WI38 (cell line): Measurements from ENCODE around the gene PCBP3.

Experiments used
- H3K4me3 ChIP-seq: 2 replicates; pipeline ENCODE4 v1.5.1; 2011; ENCODE audit warnings: low read depth, mild to moderate bottlenecking, control low read depth, low read length
- CTCF ChIP-seq: IDR thresholded peaks from 2 replicates; pipeline ENCODE4 v1.5.1; 2012; ENCODE audit warnings: low read depth, mild to moderate bottlenecking, control low read depth, low read length

PCBP3 gene

DNA sequence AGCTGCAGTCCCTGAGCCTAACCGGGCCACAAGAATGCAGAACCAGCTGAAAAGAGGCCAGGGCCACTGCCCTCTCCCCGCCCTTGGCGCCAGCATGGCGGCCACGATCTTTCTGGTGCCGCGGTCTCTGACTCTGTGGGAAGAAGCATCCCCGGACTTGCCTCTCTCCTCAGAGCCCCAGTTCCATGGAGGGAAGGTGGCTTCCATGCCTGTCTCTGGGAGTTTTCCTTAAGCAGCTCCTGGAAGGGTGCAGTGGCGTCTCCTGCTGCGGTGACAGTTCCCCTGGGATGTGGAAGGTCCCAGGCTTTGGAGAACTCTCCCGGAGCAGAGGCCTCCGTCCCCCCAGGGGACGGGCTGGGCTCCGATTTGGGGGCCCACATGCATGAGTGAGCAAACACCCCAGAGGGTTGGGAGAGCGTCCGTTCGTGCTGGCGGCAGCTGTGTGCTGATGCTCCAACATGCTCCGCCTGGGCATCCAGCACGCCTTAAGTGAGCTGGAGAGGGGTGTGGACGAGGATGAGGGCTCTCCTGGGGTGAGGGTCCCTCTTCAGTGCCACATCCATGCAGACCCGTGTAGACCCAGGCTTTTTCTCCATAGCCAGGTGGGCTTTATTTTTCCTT is 228.2 kb downstream of the PCBP3 start:
- TF ChIP-seq CTCF = no peak
- H3K4me3 ChIP-seq = no peak overlapping the region

GRCh38 chr21:45872471-45872870 is 228.9 kb downstream of the PCBP3 start:
- no peak overlapping the region for H3K4me3 ChIP-seq
- TF ChIP-seq CTCF = no peak

GRCh38 chr21:45872902-45873301 is 229.4 kb downstream of the PCBP3 start:
- TF ChIP-seq CTCF = no peak
- no peak overlapping the region for H3K4me3 ChIP-seq

DNA sequence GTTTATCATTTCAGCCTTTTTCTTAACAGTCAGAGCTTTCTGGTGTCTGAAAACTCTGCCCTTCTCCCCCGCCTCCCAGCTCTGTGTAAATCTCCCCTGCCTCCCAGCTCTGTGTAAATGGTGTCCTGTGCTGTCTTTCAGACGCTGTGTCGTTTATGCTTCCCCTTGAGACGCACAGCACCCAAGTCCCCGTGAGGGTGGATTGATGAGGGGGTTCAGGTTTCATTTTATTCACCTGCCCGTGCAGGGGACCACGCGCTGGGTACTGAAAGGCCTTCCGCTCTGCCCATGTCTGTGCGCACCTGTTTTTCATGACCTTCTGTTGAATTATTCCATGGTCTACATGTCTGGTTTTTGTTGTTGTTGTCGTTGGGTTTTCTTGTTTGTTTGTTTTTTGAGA is 229.9 kb downstream of the PCBP3 start:
- no peak for TF ChIP-seq CTCF
- no peak overlapping the region for H3K4me3 ChIP-seq

- no peak overlapping the region for H3K4me3 ChIP-seq
- no peak for TF ChIP-seq CTCF
Observed at GRCh38 chr21:45873866-45874265, 230.3 kb downstream of the PCBP3 start.

- H3K4me3 ChIP-seq = peak overlapping the region; percentile 49
Observed at GRCh38 chr21:45874716-45875415, 231.3 kb downstream of the PCBP3 start.

DNA sequence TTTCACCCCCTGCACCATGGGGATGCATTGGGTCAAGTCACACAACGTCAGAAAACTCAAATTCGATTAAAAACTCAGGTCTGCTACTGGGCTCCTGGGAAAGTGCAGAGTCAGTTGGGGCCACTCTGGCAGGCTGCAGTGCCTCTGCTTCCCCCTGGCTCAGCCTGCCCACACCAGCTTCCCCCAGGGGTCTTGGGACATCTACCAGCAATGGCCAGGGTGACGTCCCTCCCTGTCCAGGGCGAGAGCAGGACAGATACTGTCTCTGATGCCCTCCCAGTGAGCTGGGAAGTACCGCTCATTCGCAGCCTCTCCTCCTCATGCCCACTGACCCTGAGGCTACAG is 231.9 kb downstream of the PCBP3 start:
- H3K4me3 ChIP-seq = no peak overlapping the region
- TF ChIP-seq CTCF = no peak

More at GRCh38 chr21:45874716-45875415, 231.3 kb downstream of the PCBP3 start:
- no peak for TF ChIP-seq CTCF
